HG03469 (cell line): ENCODE data around the gene IQCH.
"Not testable (repeated sequence)": the region's sequence is repeated elsewhere in the genome, so short reads cannot be mapped to it uniquely, and the experiment has no call there.

Experiments used
- ATAC-seq: cut with Tn5 transposase; IDR thresholded peaks from one replicate; pipeline ENCODE4 v1.9.1; 2021; ENCODE audit warnings: mild to moderate bottlenecking, moderate library complexity, moderate number of reproducible peaks; ENCODE audit not compliant: unreplicated experiment

IQCH gene

GRCh38 chr15:67244971-67245478, 9.6 kb upstream of the IQCH start:
- no peak for ATAC-seq

- not testable (repeated sequence) for ATAC-seq
These were observed 8.0 kb upstream of the IQCH start for GRCh38 chr15:67246606-67247005.

- ATAC-seq, result no peak
These were observed 6.5 kb upstream of the IQCH start for GRCh38 chr15:67248011-67248505.

- no peak for ATAC-seq
These were observed 4.8 kb upstream of the IQCH start for GRCh38 chr15:67249830-67250229.

GRCh38 chr15:67251318-67251717, 3.3 kb upstream of the IQCH start:
- no peak for ATAC-seq

- ATAC-seq, result no peak
These were observed 1.5 kb upstream of the IQCH start for GRCh38 chr15:67253101-67253500.

- no peak for ATAC-seq
These were observed 893 bp upstream of the IQCH start for GRCh38 chr15:67253549-67254237.

GRCh38 chr15:67256051-67256450, 1.5 kb downstream of the IQCH start:
- ATAC-seq, result no peak

- ATAC-seq, result not testable (repeated sequence)
These were observed 3.8 kb downstream of the IQCH start for GRCh38 chr15:67258412-67258811.

GRCh38 chr15:67259379-67259778, 4.8 kb downstream of the IQCH start:
- ATAC-seq, result no peak

- ATAC-seq, result no peak
These were observed 5.2 kb downstream of the IQCH start for GRCh38 chr15:67259806-67260205.

- no peak for ATAC-seq
These were observed 12.3 kb downstream of the IQCH start for GRCh38 chr15:67266870-67267269.

GRCh38 chr15:67267440-67267839, 12.9 kb downstream of the IQCH start:
- ATAC-seq, result no peak

- no peak for ATAC-seq
These were observed 13.7 kb downstream of the IQCH start for GRCh38 chr15:67267951-67268941.

GRCh38 chr15:67274236-67274635, 19.6 kb downstream of the IQCH start:
- ATAC-seq, result no peak

- ATAC-seq, result no peak
These were observed 22.1 kb downstream of the IQCH start for GRCh38 chr15:67276666-67277065.

- no peak for ATAC-seq
These were observed 25.6 kb downstream of the IQCH start for GRCh38 chr15:67280217-67280616.

GRCh38 chr15:67281714-67282113, 27.1 kb downstream of the IQCH start:
- no peak for ATAC-seq

GRCh38 chr15:67285625-67286024, 31.0 kb downstream of the IQCH start:
- not testable (repeated sequence) for ATAC-seq

GRCh38 chr15:67286400-67286799, 31.8 kb downstream of the IQCH start:
- not testable (repeated sequence) for ATAC-seq

GRCh38 chr15:67290319-67290718, 35.7 kb downstream of the IQCH start:
- no peak for ATAC-seq
